NCI-H2196 treated with DMSO at 0.1 percent for 48 hours (cell line): ENCODE measurements around the gene CTTNBP2.

ENCODE experiments used
- DNase-seq: peaks from one replicate; lab custom pipeline; 2025; ENCODE audit not compliant: unreplicated experiment; lab: John Stamatoyannopoulos, UW

The CTTNBP2 gene

GRCh38 chr7:117871401-117871777 is 1.9 kb downstream of the CTTNBP2 start:
- DNase-seq = no peak

- DNase-seq = no peak
Observed at GRCh38 chr7:117870448-117871130, 2.7 kb downstream of the CTTNBP2 start.

DNA sequence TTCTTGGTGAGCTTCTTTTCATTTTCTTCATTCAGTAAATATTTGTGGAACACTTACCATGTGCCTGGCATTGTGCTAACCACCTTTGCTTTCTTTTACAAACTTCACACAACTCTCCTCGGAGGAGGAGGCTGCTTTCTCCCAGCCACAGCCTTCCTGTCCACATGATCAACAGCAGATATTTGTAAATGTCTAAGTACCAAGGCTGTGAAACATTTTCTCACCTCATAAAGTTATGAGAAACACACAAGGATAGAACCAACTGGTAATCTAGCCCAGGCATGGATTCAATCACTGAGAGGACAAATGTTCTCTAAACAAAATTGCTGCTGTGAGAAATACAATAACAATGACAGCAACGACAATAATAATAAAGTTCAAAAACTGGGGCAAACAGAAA is 3.9 kb downstream of the CTTNBP2 start:
- no peak for DNase-seq

DNA sequence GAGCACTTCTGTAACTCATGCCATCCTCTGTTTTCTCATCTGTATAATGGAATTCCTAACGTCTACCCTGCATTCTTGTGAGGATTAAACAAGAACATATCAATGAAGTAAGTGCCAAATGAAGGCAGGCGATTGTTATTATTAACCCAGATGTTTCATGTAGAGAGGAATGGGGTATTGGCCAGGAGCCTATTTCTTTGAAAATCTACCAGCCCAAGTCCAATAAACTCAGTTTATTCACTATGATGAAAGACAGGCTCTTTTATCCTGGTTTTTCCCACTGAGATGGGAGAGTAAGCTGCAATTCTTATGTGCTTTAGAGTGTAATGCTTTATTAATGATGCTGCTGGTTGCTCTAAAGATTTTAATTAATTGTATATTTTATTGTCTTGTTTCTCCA is 9.6 kb downstream of the CTTNBP2 start:
- DNase-seq = no peak

GRCh38 chr7:117862378-117862777 is 10.9 kb downstream of the CTTNBP2 start:
- DNase-seq = no peak

DNA sequence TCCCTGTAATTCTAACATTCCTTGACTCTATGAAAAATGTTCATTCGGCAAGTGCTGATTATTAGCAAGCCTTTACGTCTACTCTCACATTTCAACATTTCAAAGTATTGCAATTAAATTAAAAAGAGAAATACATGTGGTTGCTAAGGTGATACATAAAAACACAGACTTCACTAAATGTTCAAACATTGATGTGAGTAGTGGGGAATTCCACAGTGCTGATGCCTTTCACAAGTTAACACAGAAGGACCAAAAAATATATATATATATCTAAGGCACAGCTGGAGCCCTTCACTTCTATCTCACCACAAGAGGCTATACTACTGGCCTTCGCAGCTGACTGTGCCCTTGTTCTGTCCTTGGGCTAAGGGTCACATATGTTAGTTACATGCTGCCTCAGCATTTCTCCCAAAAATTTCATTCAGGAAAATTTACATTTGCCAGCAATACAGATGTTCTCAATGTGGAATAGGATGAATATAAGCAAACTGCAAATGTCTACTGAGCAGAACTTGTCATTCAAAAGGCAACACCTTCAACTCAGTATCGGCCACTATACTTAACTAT is 13.9 kb downstream of the CTTNBP2 start:
- DNase-seq = no peak

- DNase-seq = no peak
Observed at GRCh38 chr7:117858712-117859111, 14.5 kb downstream of the CTTNBP2 start.

DNA sequence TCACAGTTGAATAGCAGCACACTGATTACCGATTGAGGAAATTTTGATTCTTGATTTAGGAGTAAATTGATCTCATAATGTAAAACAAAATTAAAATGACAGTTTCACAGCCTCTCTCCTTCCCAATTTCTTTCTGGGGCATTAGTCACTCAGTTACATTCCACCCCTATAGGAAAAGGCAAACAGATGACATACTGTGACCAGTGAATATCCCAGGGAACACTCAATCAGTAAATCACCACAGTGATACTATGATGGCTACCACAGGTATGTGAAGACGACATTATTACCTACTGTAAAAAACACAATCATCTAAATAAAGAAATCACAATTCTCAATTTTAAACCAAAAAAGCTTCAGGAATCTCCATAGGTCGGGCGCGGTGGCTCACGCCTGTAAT is 15.5 kb downstream of the CTTNBP2 start:
- no peak for DNase-seq

- DNase-seq = no peak
Observed at GRCh38 chr7:117856196-117856595, 17.0 kb downstream of the CTTNBP2 start.

DNA sequence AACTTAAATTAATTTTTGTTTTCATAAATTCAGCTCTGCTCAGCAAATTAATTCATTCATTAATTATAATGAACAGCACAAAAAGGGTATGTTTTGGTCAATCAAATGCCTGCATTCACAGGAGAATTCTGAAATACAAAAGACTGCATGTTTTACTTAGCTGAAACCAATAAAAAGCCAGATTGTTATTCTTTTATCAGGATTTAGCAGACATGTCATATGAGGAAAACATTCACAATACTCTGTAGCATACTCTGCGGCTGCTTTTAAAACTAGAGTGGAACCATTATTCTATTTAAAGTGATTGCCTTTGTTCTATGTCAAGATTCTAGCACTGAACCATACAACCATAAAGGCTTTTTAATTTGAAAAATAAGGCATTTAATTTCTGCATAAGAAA is 19.1 kb downstream of the CTTNBP2 start:
- DNase-seq = no peak

- no peak for DNase-seq
Observed at GRCh38 chr7:117848941-117849340, 24.3 kb downstream of the CTTNBP2 start.

- no peak for DNase-seq
Observed at GRCh38 chr7:117844678-117845077, 28.6 kb downstream of the CTTNBP2 start.

DNA sequence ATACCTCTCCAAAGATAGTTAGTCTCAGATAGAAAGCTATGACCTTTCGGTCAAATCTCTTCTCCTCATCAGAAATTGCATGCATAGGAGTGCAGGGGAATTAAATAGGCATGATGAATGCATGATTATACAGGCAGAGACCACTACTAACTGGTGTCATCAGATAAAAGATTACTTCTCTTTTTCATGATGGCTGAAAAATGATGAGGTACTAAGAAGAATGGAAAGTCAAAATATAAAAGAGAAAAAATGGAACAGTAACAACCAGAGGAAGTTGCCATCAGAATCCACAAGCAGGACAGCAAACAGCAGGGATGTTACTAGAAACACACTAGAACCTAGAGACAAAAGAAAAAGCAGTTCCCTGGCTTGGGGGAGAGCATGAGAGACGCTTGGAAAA is 31.6 kb downstream of the CTTNBP2 start:
- DNase-seq = no peak

GRCh38 chr7:117841011-117841410 is 32.2 kb downstream of the CTTNBP2 start:
- no peak for DNase-seq

- DNase-seq = no peak
Observed at GRCh38 chr7:117839507-117839906, 33.7 kb downstream of the CTTNBP2 start.

GRCh38 chr7:117837841-117838240 is 35.4 kb downstream of the CTTNBP2 start:
- no peak for DNase-seq

DNA sequence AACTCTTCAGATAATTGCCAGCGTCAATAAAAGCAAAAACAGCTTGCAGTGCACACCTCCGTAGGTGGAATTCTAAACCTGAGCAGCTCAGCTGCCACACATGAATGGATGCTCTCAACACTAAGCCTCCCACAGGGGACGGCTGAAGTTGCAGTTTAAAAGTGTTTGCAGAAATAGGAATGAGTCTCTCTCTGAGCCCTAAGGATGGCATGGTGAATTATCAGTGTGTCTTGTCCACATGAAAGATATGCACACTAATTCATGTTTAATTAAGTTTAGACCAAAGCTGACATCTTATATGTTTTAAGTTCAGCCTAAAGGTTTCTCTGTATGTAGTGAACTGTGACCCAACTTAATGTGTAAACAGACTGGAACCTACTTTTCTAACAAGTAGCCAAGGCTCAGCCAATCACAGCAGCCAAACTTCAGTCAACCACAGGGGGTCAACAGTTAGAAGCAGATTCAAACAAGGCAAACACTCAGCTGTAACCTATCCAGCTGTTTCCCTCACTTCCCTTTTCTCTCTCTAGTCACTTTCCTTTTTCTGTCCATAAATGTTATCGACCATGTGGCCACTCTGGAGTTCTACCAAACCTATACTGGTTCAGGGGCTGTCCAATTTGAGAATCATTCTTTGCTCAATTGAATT is 38.1 kb downstream of the CTTNBP2 start:
- DNase-seq = no peak

DNA sequence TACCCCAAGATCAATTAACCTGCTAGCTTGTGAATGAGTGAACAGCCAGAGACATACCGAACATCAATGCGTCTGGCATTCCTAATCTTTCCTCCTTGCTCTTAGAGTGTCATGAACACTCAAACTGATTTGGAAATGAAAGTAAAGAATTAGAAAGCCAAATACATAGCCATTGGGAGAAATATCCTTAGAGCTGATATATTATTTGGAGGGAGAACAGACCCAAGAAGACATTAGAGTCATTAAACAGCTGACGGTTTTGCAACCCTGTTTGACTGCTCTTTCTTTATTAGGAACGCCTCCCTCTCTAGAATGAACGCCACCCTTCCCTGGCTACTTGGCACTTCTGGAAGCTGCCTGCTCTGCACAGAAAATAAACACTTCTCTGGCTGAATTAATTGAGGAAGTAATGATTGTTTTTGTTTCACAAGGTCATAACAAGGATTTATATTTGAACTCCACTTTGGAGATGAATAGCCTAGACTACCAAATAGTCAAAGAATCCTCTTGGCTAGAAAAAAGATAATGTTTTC is 42.8 kb downstream of the CTTNBP2 start:
- DNase-seq = no peak

- no peak for DNase-seq
Observed at GRCh38 chr7:117829450-117830117, 43.7 kb downstream of the CTTNBP2 start.

DNA sequence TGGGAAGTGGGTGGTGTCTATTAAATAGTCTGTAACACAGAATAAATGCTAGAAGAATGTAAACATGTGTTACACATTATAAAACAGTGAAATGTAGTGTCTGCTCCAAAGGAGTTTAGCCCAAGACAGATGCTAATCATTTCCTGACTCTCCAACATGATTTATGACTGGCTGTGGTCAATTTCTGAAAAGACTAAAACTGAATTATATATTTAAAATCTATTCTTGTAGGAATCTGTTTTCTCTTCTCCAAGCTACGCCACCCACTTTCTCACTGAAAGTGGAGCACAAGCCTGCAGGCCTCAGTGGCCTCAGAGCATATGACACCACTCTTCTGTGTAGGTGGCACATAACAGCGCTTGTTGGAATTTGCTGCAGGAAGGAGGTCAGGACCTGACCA is 44.4 kb downstream of the CTTNBP2 start:
- no peak for DNase-seq

DNA sequence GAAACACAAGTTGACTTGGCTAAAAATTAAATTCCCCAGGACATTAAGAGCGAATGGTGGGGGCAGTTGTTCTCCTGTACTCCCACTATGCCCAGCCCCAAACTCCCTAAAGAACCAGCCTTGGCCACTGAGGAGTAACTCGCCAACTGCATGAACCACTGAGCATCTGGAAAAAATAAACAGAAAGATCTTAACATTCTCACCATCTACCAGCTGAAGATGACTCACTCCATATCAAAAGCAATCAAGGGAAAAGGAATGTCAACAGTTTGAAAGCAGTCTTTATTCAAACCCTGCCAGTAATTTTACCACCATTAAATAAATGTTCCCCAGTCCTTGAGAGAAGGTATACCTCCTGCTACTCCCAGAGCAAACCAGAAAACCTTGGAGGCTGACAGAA is 45.4 kb downstream of the CTTNBP2 start:
- no peak for DNase-seq

- no peak for DNase-seq
Observed at GRCh38 chr7:117825132-117825531, 48.1 kb downstream of the CTTNBP2 start.
